WTC11 (cell line): ENCODE results near the gene RPL6. TPM values are rescaled to one million over a fixed set of nuclear protein-coding genes. Genes with fewer than 3 reads are reported as not detected.

Source experiments
- ATAC-seq: fragments of 200-7000 bp; cut with Tn5 transposase; 2 replicates; pipeline ENCODE4 v1.10.0; 2021; ENCODE audit warnings: mild to moderate bottlenecking, moderate library complexity
- CTCF ChIA-PET: fragments of 300-600 bp; sonication (Branson Sonifier 250); formaldehyde crosslinking; loops from one replicate; lab custom pipeline; 2021; ENCODE audit warnings: antibody characterized with exemption; lab: Charles Lee
- POLR2A ChIA-PET: fragments of 350-600 bp; sonication (Branson Sonifier 250); formaldehyde crosslinking; loops from one replicate; lab custom pipeline; 2021; ENCODE audit warnings: antibody characterized with exemption; lab: Charles Lee
- DNase-seq: peaks from one replicate; pipeline ENCODE4 v3.0.0; 2021; ENCODE audit warnings: low spot score
- H3K27ac Mint-ChIP-seq: 2 replicates; pipeline ENCODE4 v1.8.0; 2021; ENCODE audit warnings: mixed read lengths
- H3K27me3 Mint-ChIP-seq: 2 replicates; pipeline ENCODE4 v1.8.0; 2021; ENCODE audit warnings: low read depth, mild to moderate bottlenecking, moderate library complexity, mixed read lengths
- H3K36me3 Mint-ChIP-seq: 2 replicates; pipeline ENCODE4 v1.8.0; 2021; ENCODE audit warnings: mixed read lengths
- H3K4me1 Mint-ChIP-seq: 2 replicates; pipeline ENCODE4 v1.8.0; 2022; ENCODE audit warnings: mixed read lengths
- H3K4me3 Mint-ChIP-seq: 2 replicates; pipeline ENCODE4 v1.8.0; 2021; ENCODE audit warnings: mild to moderate bottlenecking, moderate library complexity, mixed read lengths
- H3K9me3 Mint-ChIP-seq: 2 replicates; pipeline ENCODE4 v1.8.0; 2021; ENCODE audit warnings: mixed read lengths
- ATF1 ChIP-seq: sonication (generic); formaldehyde crosslinking; IDR thresholded peaks from 2 replicates; pipeline ENCODE4 v1.8.1; 2023; ENCODE audit warnings: mild to moderate bottlenecking, moderate library complexity, missing genetic modification reagents
- CREB1 ChIP-seq: sonication (generic); formaldehyde crosslinking; IDR thresholded peaks from 2 replicates; pipeline ENCODE4 v1.8.0; 2023; ENCODE audit warnings: mild to moderate bottlenecking, missing genetic modification reagents
- ELF4 ChIP-seq: sonication (generic); formaldehyde crosslinking; IDR thresholded peaks from 2 replicates; pipeline ENCODE4 v1.8.1; 2022; ENCODE audit warnings: low read depth, mild to moderate bottlenecking, moderate library complexity, missing genetic modification reagents
- ESRRA ChIP-seq: sonication (generic); formaldehyde crosslinking; IDR thresholded peaks from 2 replicates; pipeline ENCODE4 v1.8.1; 2022; ENCODE audit warnings: mild to moderate bottlenecking, missing genetic modification reagents, borderline replicate concordance
- FOXP1 ChIP-seq: sonication (generic); formaldehyde crosslinking; IDR thresholded peaks from 2 replicates; pipeline ENCODE4 v1.8.0; 2022; ENCODE audit warnings: missing genetic modification reagents, mild to moderate bottlenecking, moderate library complexity, borderline replicate concordance
- IRF2 ChIP-seq: sonication (generic); formaldehyde crosslinking; IDR thresholded peaks from 2 replicates; pipeline ENCODE4 v1.8.0; 2022; ENCODE audit warnings: low read depth, missing genetic modification reagents, borderline replicate concordance
- JAZF1 ChIP-seq: fragments of 250-450 bp; sonication (Bioruptor Pico); IDR thresholded peaks from 2 replicates; pipeline ENCODE4 v1.9.0; 2021; ENCODE audit warnings: moderate library complexity, mild to moderate bottlenecking, inconsistent platforms
- MYBL2 ChIP-seq: sonication (generic); formaldehyde crosslinking; IDR thresholded peaks from 2 replicates; pipeline ENCODE4 v1.8.1; 2023; ENCODE audit warnings: mild to moderate bottlenecking, moderate library complexity, missing genetic modification reagents
- NR1H2 ChIP-seq: sonication (generic); formaldehyde crosslinking; IDR thresholded peaks from 2 replicates; pipeline ENCODE4 v1.9.0; 2021; ENCODE audit warnings: mild to moderate bottlenecking, moderate library complexity, missing genetic modification reagents
- SMAD4 ChIP-seq: sonication (generic); formaldehyde crosslinking; IDR thresholded peaks from 2 replicates; pipeline ENCODE4 v1.8.0; 2022; ENCODE audit warnings: mild to moderate bottlenecking, missing genetic modification reagents
- ZNF219 ChIP-seq: sonication (generic); formaldehyde crosslinking; IDR thresholded peaks from 2 replicates; pipeline ENCODE4 v1.8.0; 2023; ENCODE audit warnings: missing genetic modification reagents, mild to moderate bottlenecking, borderline replicate concordance
- ZNF416 ChIP-seq: fragments of 250-450 bp; sonication (Bioruptor Pico); IDR thresholded peaks from 2 replicates; pipeline ENCODE4 v1.9.0; 2021; ENCODE audit warnings: mild to moderate bottlenecking, inconsistent platforms
- ZNF423 ChIP-seq: fragments of 250-450 bp; sonication (Bioruptor Pico); IDR thresholded peaks from 2 replicates; pipeline ENCODE4 v2.1.2; 2022; ENCODE audit warnings: mild to moderate bottlenecking, moderate library complexity
- ZNF671 ChIP-seq: fragments of 250-450 bp; sonication (Bioruptor Pico); IDR thresholded peaks from 2 replicates; pipeline ENCODE4 v1.8.0; 2021; ENCODE audit warnings: mild to moderate bottlenecking
- total RNA-seq: library from RNA; stranded (reverse); gene quantifications from 3 replicates; pipeline ENCODE4 v1.2.3, GENCODE V29; 2021
- TF ChIP-seq, protein P1 (sequence below): fragments of 250-450 bp; sonication (Bioruptor Pico); IDR thresholded peaks from 2 replicates; pipeline ENCODE4 v1.9.0; 2021; ENCODE audit warnings: moderate library complexity, mild to moderate bottlenecking, inconsistent platforms, borderline replicate concordance
- TF ChIP-seq, protein P2 (sequence below): fragments of 250-450 bp; sonication (Bioruptor Pico); IDR thresholded peaks from 2 replicates; pipeline ENCODE4 v1.9.0; 2021; ENCODE audit warnings: mild to moderate bottlenecking
- TF ChIP-seq, protein P3 (sequence below): fragments of 250-450 bp; sonication (Bioruptor Pico); IDR thresholded peaks from 2 replicates; pipeline ENCODE4 v1.9.0; 2021; ENCODE audit warnings: mild to moderate bottlenecking
- TF ChIP-seq, protein P4 (sequence below): sonication (generic); formaldehyde crosslinking; IDR thresholded peaks from 2 replicates; pipeline ENCODE4 v1.8.0; 2023; ENCODE audit warnings: mild to moderate bottlenecking, missing genetic modification reagents
- TF ChIP-seq, protein P5 (sequence below): fragments of 200-600 bp; IDR thresholded peaks from 2 replicates; pipeline ENCODE4 v1.8.0; 2022; ENCODE audit warnings: antibody characterized with exemption
- TF ChIP-seq, protein P6 (sequence below): sonication (generic); formaldehyde crosslinking; IDR thresholded peaks from 2 replicates; pipeline ENCODE4 v1.8.1; 2023; ENCODE audit warnings: mild to moderate bottlenecking, moderate library complexity, missing genetic modification reagents
- TF ChIP-seq, protein P7 (sequence below): sonication (generic); formaldehyde crosslinking; IDR thresholded peaks from 2 replicates; pipeline ENCODE4 v1.8.1; 2022; ENCODE audit warnings: missing genetic modification reagents, borderline replicate concordance
- TF ChIP-seq, protein P8 (sequence below): sonication (generic); formaldehyde crosslinking; IDR thresholded peaks from 2 replicates; pipeline ENCODE4 v1.8.0; 2022; ENCODE audit warnings: mild to moderate bottlenecking, missing genetic modification reagents

RPL6 gene
- total RNA-seq, 1 experiment from 2014 or later, result 1,730 TPM

DNA sequence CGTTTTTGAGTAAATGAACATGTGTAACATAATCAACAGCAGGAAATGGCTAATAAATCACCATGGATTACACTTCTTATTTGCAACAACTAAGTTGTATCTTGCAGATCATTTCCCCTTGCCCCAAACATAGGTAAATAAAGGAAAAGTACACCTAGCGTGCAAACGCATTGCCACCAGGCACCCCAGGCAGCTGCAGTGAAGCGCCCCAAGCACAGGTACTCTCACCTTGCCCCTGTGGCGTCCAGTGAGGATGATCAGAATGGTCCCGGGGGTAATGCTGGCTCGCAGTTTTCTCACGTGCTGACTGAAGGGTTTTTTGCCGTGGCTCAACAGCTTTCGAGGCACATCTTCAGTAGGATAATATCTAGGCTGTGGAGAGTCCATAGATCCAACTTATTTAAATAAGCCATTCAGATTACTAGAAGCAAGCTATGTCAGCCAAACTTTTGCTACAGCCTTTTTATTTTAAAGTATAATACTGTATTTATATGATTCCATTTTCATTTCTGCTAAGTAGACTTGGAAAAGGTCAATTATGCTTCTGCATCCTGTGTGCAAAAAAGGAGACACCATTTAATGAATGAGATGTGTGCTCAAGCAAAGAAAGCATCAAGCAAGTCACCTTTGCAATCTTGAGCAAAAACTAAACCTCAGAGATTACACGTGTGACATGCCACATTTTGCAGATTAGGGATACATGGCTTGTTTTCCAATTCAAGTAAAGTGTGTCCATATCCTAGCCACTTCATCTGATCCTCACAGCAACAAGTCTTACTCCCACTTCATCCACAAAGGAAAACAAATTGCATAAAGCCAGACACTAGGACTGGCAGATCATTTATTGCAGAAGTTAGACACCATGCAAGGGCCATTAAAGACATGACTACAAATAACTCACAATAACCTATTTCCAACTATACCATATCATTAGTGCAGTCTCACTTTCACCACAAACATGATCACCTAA is 2.6 kb downstream of the RPL6 start:
- H3K27ac Mint-ChIP-seq, result peak overlapping the region; percentile 93

DNA sequence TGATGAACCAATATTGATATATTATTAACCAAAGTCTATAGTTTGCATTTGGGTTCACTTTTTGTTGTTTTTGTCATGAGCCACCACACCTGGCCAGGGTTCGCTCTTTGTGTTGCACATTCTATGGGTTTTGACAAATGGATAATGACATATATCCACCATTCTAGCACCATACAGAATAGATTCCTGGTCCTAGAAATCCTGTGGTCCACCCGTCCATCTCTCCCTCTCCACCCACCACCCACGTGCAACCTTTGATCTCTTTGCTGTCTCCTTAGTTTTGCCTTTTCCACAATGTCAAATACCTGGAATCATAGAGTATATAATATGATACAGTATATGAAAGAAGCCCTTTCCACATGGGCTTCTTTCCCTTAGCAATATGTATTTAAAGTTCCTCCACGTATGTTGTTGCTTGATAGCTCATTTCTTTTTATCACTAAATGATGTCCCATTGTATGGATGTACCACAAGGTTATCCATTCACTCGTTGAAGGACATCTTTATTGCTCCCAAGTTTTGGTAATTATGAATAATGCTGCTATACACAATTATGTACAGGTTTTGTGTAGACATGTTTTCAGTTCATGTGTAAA is 7.4 kb downstream of the RPL6 start:
- ChIA-PET POLR2A (interaction anchor here (0.6 kb wide), 1 partner anchor 47 kb away, joined by 7 read pairs; no protein-coding TSS in a partner anchor), CTCF (interaction anchor here (0.6 kb wide), 1 partner anchor 564 kb away, joined by 3 read pairs; no protein-coding TSS in a partner anchor)
- Mint-ChIP-seq H3K4me1 (peaks cover 1% of the 10 kb centered on the region), H3K27ac (no peak overlapping the region), H3K27me3 (no peaks in the 10 kb centered on the region; the same call in 1 of the 2 replicates), H3K9me3 (peaks cover 3% of the 10 kb centered on the region; the same call in 1 of the 2 replicates), H3K4me3 (no peak overlapping the region), H3K36me3 (peaks cover 30% of the 10 kb centered on the region)
- ATAC-seq, result no peak
- DNase-seq, result no peak
- TF ChIP-seq, protein P1, sequence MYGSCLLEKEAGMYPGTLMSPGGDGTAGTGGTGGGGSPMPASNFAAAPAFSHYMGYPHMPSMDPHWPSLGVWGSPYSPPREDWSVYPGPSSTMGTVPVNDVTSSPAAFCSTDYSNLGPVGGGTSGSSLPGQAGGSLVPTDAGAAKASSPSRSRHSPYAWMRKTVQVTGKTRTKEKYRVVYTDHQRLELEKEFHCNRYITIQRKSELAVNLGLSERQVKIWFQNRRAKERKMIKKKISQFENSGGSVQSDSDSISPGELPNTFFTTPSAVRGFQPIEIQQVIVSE (CRISPR knock-in tag), result no peak
- TF ChIP-seq, protein P2, sequence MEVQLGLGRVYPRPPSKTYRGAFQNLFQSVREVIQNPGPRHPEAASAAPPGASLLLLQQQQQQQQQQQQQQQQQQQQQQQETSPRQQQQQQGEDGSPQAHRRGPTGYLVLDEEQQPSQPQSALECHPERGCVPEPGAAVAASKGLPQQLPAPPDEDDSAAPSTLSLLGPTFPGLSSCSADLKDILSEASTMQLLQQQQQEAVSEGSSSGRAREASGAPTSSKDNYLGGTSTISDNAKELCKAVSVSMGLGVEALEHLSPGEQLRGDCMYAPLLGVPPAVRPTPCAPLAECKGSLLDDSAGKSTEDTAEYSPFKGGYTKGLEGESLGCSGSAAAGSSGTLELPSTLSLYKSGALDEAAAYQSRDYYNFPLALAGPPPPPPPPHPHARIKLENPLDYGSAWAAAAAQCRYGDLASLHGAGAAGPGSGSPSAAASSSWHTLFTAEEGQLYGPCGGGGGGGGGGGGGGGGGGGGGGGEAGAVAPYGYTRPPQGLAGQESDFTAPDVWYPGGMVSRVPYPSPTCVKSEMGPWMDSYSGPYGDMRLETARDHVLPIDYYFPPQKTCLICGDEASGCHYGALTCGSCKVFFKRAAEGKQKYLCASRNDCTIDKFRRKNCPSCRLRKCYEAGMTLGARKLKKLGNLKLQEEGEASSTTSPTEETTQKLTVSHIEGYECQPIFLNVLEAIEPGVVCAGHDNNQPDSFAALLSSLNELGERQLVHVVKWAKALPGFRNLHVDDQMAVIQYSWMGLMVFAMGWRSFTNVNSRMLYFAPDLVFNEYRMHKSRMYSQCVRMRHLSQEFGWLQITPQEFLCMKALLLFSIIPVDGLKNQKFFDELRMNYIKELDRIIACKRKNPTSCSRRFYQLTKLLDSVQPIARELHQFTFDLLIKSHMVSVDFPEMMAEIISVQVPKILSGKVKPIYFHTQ (CRISPR knock-in tag), result 0 out of 2 replicates have a peak, but pooled peaks have one; percentile 68
- TF ChIP-seq NR1H2 (CRISPR knock-in tag), result no peak
- no peak for TF ChIP-seq ELF4 (CRISPR knock-in tag)
- no peak for TF ChIP-seq ATF1 (CRISPR knock-in tag)
- no peak for TF ChIP-seq CREB1
- TF ChIP-seq, protein P3, sequence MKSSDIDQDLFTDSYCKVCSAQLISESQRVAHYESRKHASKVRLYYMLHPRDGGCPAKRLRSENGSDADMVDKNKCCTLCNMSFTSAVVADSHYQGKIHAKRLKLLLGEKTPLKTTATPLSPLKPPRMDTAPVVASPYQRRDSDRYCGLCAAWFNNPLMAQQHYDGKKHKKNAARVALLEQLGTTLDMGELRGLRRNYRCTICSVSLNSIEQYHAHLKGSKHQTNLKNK (CRISPR knock-in tag), result peak; percentile 73; the same call in 1 of the 2 replicates
- TF ChIP-seq, protein P4, sequence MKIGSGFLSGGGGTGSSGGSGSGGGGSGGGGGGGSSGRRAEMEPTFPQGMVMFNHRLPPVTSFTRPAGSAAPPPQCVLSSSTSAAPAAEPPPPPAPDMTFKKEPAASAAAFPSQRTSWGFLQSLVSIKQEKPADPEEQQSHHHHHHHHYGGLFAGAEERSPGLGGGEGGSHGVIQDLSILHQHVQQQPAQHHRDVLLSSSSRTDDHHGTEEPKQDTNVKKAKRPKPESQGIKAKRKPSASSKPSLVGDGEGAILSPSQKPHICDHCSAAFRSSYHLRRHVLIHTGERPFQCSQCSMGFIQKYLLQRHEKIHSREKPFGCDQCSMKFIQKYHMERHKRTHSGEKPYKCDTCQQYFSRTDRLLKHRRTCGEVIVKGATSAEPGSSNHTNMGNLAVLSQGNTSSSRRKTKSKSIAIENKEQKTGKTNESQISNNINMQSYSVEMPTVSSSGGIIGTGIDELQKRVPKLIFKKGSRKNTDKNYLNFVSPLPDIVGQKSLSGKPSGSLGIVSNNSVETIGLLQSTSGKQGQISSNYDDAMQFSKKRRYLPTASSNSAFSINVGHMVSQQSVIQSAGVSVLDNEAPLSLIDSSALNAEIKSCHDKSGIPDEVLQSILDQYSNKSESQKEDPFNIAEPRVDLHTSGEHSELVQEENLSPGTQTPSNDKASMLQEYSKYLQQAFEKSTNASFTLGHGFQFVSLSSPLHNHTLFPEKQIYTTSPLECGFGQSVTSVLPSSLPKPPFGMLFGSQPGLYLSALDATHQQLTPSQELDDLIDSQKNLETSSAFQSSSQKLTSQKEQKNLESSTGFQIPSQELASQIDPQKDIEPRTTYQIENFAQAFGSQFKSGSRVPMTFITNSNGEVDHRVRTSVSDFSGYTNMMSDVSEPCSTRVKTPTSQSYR (CRISPR knock-in tag), result no peak
- no peak for TF ChIP-seq JAZF1
- peak; percentile 56; the same call in 1 of the 2 replicates for TF ChIP-seq ZNF671
- TF ChIP-seq, protein P5, sequence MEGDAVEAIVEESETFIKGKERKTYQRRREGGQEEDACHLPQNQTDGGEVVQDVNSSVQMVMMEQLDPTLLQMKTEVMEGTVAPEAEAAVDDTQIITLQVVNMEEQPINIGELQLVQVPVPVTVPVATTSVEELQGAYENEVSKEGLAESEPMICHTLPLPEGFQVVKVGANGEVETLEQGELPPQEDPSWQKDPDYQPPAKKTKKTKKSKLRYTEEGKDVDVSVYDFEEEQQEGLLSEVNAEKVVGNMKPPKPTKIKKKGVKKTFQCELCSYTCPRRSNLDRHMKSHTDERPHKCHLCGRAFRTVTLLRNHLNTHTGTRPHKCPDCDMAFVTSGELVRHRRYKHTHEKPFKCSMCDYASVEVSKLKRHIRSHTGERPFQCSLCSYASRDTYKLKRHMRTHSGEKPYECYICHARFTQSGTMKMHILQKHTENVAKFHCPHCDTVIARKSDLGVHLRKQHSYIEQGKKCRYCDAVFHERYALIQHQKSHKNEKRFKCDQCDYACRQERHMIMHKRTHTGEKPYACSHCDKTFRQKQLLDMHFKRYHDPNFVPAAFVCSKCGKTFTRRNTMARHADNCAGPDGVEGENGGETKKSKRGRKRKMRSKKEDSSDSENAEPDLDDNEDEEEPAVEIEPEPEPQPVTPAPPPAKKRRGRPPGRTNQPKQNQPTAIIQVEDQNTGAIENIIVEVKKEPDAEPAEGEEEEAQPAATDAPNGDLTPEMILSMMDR, result no peak

More for the DNA sequence above, 2.6 kb downstream of the RPL6 start:
- H3K36me3 Mint-ChIP-seq, result peaks cover 53% of the 10 kb centered on the region
- no peak for ATAC-seq
- H3K4me3 Mint-ChIP-seq, result peak overlapping the region; percentile 100
- no peak for DNase-seq
- H3K9me3 Mint-ChIP-seq, result no peaks in the 10 kb centered on the region; the same call in 1 of the 2 replicates
- ChIA-PET POLR2A (no interaction called here), CTCF (no interaction called here)
- H3K4me1 Mint-ChIP-seq, result peaks cover 19% of the 10 kb centered on the region
- no peak for TF ChIP-seq SMAD4 (CRISPR knock-in tag)
- TF ChIP-seq NR1H2 (CRISPR knock-in tag), result no peak
- TF ChIP-seq, protein P6, sequence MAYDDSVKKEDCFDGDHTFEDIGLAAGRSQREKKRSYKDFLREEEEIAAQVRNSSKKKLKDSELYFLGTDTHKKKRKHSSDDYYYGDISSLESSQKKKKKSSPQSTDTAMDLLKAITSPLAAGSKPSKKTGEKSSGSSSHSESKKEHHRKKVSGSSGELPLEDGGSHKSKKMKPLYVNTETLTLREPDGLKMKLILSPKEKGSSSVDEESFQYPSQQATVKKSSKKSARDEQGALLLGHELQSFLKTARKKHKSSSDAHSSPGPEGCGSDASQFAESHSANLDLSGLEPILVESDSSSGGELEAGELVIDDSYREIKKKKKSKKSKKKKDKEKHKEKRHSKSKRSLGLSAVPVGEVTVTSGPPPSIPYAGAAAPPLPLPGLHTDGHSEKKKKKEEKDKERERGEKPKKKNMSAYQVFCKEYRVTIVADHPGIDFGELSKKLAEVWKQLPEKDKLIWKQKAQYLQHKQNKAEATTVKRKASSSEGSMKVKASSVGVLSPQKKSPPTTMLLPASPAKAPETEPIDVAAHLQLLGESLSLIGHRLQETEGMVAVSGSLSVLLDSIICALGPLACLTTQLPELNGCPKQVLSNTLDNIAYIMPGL, result no peak
- TF ChIP-seq ZNF416 (CRISPR knock-in tag), result no peak
- TF ChIP-seq ESRRA, result no peak
- no peak for TF ChIP-seq FOXP1 (CRISPR knock-in tag)
- TF ChIP-seq ZNF219 (CRISPR knock-in tag), result no peak
- TF ChIP-seq, protein P7, sequence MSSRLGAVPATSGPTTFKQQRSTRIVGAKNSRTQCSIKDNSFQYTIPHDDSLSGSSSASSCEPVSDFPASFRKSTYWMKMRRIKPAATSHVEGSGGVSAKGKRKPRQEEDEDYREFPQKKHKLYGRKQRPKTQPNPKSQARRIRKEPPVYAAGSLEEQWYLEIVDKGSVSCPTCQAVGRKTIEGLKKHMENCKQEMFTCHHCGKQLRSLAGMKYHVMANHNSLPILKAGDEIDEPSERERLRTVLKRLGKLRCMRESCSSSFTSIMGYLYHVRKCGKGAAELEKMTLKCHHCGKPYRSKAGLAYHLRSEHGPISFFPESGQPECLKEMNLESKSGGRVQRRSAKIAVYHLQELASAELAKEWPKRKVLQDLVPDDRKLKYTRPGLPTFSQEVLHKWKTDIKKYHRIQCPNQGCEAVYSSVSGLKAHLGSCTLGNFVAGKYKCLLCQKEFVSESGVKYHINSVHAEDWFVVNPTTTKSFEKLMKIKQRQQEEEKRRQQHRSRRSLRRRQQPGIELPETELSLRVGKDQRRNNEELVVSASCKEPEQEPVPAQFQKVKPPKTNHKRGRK, result no peak
- no peak for TF ChIP-seq ZNF423 (CRISPR knock-in tag)
- TF ChIP-seq MYBL2, result no peak
- TF ChIP-seq, protein P8, sequence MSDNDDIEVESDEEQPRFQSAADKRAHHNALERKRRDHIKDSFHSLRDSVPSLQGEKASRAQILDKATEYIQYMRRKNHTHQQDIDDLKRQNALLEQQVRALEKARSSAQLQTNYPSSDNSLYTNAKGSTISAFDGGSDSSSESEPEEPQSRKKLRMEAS (CRISPR knock-in tag), result no peak
- no peak for TF ChIP-seq IRF2 (CRISPR knock-in tag)
- no peaks in the 10 kb centered on the region for H3K27me3 Mint-ChIP-seq
